T-cell (primary cell): ENCODE data around the gene ABHD12. TPM values are rescaled to one million over a fixed set of nuclear protein-coding genes. Genes with fewer than 3 reads are reported as not detected.

Source experiments
- ATAC-seq, 4 experiments: fragments of 200-7000 bp in 3 of 4; fragments of 150-1000 bp in 1 of 4; cut with Tn5 transposase; replicated peaks in 1 of 4; 1 replicate in 3 of 4; 2 replicates in 1 of 4; pipeline ENCODE4 v1.10.0; 2021; ENCODE audit warnings: moderate library complexity in 3 of 4, mild to moderate bottlenecking in 2 of 4, moderate number of reproducible peaks in 1 of 4
- CTCF ChIA-PET, 2 donors: fragments of 300-600 bp; sonication (Branson Sonifier 250); formaldehyde crosslinking; loops; one replicate each; lab custom pipeline; 2022; ENCODE audit warnings: antibody characterized with exemption in 2 of 2; lab: Charles Lee
- POLR2A ChIA-PET, 2 donors: fragments of 300-600 bp; sonication (Branson Sonifier 250); formaldehyde crosslinking; loops; one replicate each; lab custom pipeline; 2022; ENCODE audit warnings: antibody characterized with exemption in 2 of 2; lab: Charles Lee
- DNase-seq, 35 experiments: peaks; one replicate each; pipeline versions ENCODE4 v3.0.0 to v3.0.0-alpha.2; 2013 to 2023
- H3K27ac ChIP-seq: one replicate; pipeline ENCODE4 v1.5.1; 2013; ENCODE audit warnings: low read length
- H3K27me3 ChIP-seq, 2 experiments: replicated peaks in 1 of 2; 1 replicate in 1 of 2; 2 replicates in 1 of 2; pipeline versions ENCODE4 v1.6.1 to v1.7.0; 2013; ENCODE audit warnings: low read length in 1 of 2, mixed read lengths in 1 of 2; ENCODE audit not compliant: control insufficient read depth in 2 of 2, insufficient read depth in 2 of 2; ENCODE audit errors: extremely low read depth in 1 of 2
- H3K36me3 ChIP-seq, 2 donors: 1 replicate in 1 of 2; 2 replicates in 1 of 2; pipeline versions ENCODE4 v1.6.1 to v1.7.0; 2013; ENCODE audit warnings: low read length in 1 of 2; ENCODE audit not compliant: control insufficient read depth in 2 of 2, insufficient read depth in 1 of 2; ENCODE audit errors: extremely low read depth in 1 of 2
- H3K4me1 ChIP-seq, 2 experiments: 1 replicate in 1 of 2; 2 replicates in 1 of 2; pipeline versions ENCODE4 v1.6.1 to v1.7.0; 2013; ENCODE audit warnings: low read length in 2 of 2, mixed read lengths in 1 of 2; ENCODE audit not compliant: insufficient read depth in 2 of 2, control insufficient read depth in 1 of 2; ENCODE audit errors: extremely low read depth in 1 of 2
- H3K4me3 ChIP-seq, 2 donors: 1 replicate in 1 of 2; 2 replicates in 1 of 2; pipeline versions ENCODE4 v1.5.1 to v1.7.0; 2013; ENCODE audit warnings: mild to moderate bottlenecking in 2 of 2, low read length in 1 of 2, moderate library complexity in 1 of 2; ENCODE audit not compliant: control insufficient read depth in 1 of 2; ENCODE audit errors: extremely low read depth in 1 of 2
- H3K9me3 ChIP-seq: 2 replicates; pipeline ENCODE4 v1.7.0; 2013
- H3K27ac Mint-ChIP-seq, 2 donors: one replicate each; pipeline ENCODE4 v1.8.0; 2020 to 2021; ENCODE audit warnings: mild to moderate bottlenecking in 2 of 2, mixed read lengths in 2 of 2
- H3K27me3 Mint-ChIP-seq, 2 donors: one replicate each; pipeline ENCODE4 v1.8.0; 2021 to 2022; ENCODE audit warnings: mixed read lengths in 2 of 2
- H3K36me3 Mint-ChIP-seq: one replicate; pipeline ENCODE4 v1.8.0; 2021; ENCODE audit warnings: mixed read lengths
- H3K4me1 Mint-ChIP-seq, 3 donors: one replicate each; pipeline ENCODE4 v1.8.0; 2020 to 2022; ENCODE audit warnings: mixed read lengths in 3 of 3, mild to moderate bottlenecking in 1 of 3
- H3K4me3 Mint-ChIP-seq, 3 donors: one replicate each; pipeline ENCODE4 v1.8.0; 2020 to 2022; ENCODE audit warnings: mild to moderate bottlenecking in 3 of 3, mixed read lengths in 3 of 3, moderate library complexity in 3 of 3
- H3K9me3 Mint-ChIP-seq, 3 donors: one replicate each; pipeline ENCODE4 v1.8.0; 2020 to 2022; ENCODE audit warnings: mixed read lengths in 3 of 3
- WGBS: methylation state at CpG from one replicate; pipeline ENCODE4 v1.1.5; 2013; ENCODE audit warnings: missing lambda C conversion rate; ENCODE audit not compliant: insufficient coverage; 5-methylcytosine and 5-hydroxymethylcytosine counted together
- total RNA-seq, 35 experiments: library from RNA in 6 of 35; stranded (reverse) in 6 of 35; fragments of 120-200 nt in 1 of 35; gene quantifications; one replicate each; pipeline versions ENCODE4 v1.2.1 to v1.2.4 and lab custom pipeline; 2013 to 2026

The ABHD12 gene
- total RNA-seq, 5 donors from 2014 or later (not counting 1 experiment from before 2014, with no cell fraction given) = 19.5 to 27.7 (median 22.1) TPM

- no peaks in the 10 kb centered on the region for H3K9me3 Mint-ChIP-seq
- no peaks in the 10 kb centered on the region for H3K9me3 ChIP-seq
- H3K27ac Mint-ChIP-seq = peak overlapping the region in 1 of 2 donors; percentile 68
- no peak overlapping the region for H3K4me3 ChIP-seq
- H3K27me3 Mint-ChIP-seq = no peaks in the 10 kb centered on the region
- no peaks in the 10 kb centered on the region for H3K4me1 Mint-ChIP-seq
- DNase-seq = peak in 1 of 35 experiments; percentile 2
- H3K36me3 ChIP-seq = peaks cover 41 to 86% of the 10 kb centered on the region in 2 donors
- no peak overlapping the region for H3K4me3 Mint-ChIP-seq
- H3K4me1 ChIP-seq = peaks cover 0 to 16% of the 10 kb centered on the region in 2 experiments
- ATAC-seq = peak in 1 of 4 experiments; percentile 25
- no peaks in the 10 kb centered on the region for H3K27me3 ChIP-seq
- ChIA-PET CTCF (no interaction called here), POLR2A (no interaction called here)
- WGBS = 94% methylated on average over 22 of the region's 22 CpGs
- H3K36me3 Mint-ChIP-seq = peaks cover 33% of the 10 kb centered on the region
- no peak overlapping the region for H3K27ac ChIP-seq
These were observed 108.4 kb downstream of the ABHD12 start for GRCh38 chr20:25282034-25282781.

- H3K4me3 Mint-ChIP-seq = no peak overlapping the region
- POLR2A ChIA-PET = no interaction called here
- DNase-seq = peak in 1 of 35 experiments; percentile 3
These were observed 109.1 kb downstream of the ABHD12 start for GRCh38 chr20:25281541-25281991.

GRCh38 chr20:25280574-25281535 lies 109.8 kb downstream of the ABHD12 start:
- 96% methylated on average over 28 of the region's 33 CpGs for WGBS
- Histone ChIP-seq H3K36me3 (peaks cover 42 to 82% of the 10 kb centered on the region in 2 donors), H3K9me3 (no peaks in the 10 kb centered on the region), H3K4me3 (no peak overlapping the region), H3K27me3 (no peaks in the 10 kb centered on the region), H3K27ac (no peak overlapping the region), H3K4me1 (peaks cover 0 to 16% of the 10 kb centered on the region in 2 experiments)
- Mint-ChIP-seq H3K9me3 (no peaks in the 10 kb centered on the region), H3K4me3 (no peak overlapping the region), H3K27me3 (no peaks in the 10 kb centered on the region), H3K27ac (no peak overlapping the region), H3K4me1 (no peaks in the 10 kb centered on the region), H3K36me3 (peaks cover 23% of the 10 kb centered on the region)
- ATAC-seq = no peak
- ChIA-PET CTCF (no interaction called here), POLR2A (interaction anchor here in 1 of 2 donors (0.7 kb wide), 1 partner anchor 80 kb away, joined by 3 read pairs; no protein-coding TSS in a partner anchor)
- peak in 1 of 35 experiments; percentile 3 for DNase-seq

More at GRCh38 chr20:25281541-25281991, 109.1 kb downstream of the ABHD12 start:
- no peaks in the 10 kb centered on the region for H3K9me3 Mint-ChIP-seq
- Histone ChIP-seq H3K4me1 (peaks cover 0 to 16% of the 10 kb centered on the region in 2 experiments), H3K9me3 (no peaks in the 10 kb centered on the region), H3K4me3 (no peak overlapping the region), H3K36me3 (peaks cover 42 to 86% of the 10 kb centered on the region in 2 donors), H3K27ac (no peak overlapping the region), H3K27me3 (no peaks in the 10 kb centered on the region)
- 94% methylated on average over 21 of the region's 21 CpGs for WGBS
- CTCF ChIA-PET = no interaction called here
- ATAC-seq = peak in 1 of 4 experiments; percentile 21
- H3K27me3 Mint-ChIP-seq = no peaks in the 10 kb centered on the region
- H3K4me1 Mint-ChIP-seq = no peaks in the 10 kb centered on the region
- H3K27ac Mint-ChIP-seq = no peak overlapping the region
- peaks cover 28% of the 10 kb centered on the region for H3K36me3 Mint-ChIP-seq

GRCh38 chr20:25280051-25280573 lies 110.5 kb downstream of the ABHD12 start:
- POLR2A ChIA-PET = interaction anchor here (0.5 to 0.7 kb wide), 2 partner anchors 35 to 79 kb away, joined by 3 read pairs; no protein-coding TSS in a partner anchor
- Mint-ChIP-seq H3K4me1 (no peaks in the 10 kb centered on the region), H3K9me3 (no peaks in the 10 kb centered on the region), H3K27ac (no peak overlapping the region), H3K27me3 (no peaks in the 10 kb centered on the region), H3K36me3 (peaks cover 22% of the 10 kb centered on the region), H3K4me3 (no peak overlapping the region)
- Histone ChIP-seq H3K4me1 (peaks cover 0 to 16% of the 10 kb centered on the region in 2 experiments), H3K27me3 (no peaks in the 10 kb centered on the region), H3K4me3 (no peak overlapping the region), H3K27ac (no peak overlapping the region), H3K36me3 (peaks cover 41 to 82% of the 10 kb centered on the region in 2 donors), H3K9me3 (no peaks in the 10 kb centered on the region)
- DNase-seq (peak in 1 of 35 experiments; percentile 2), ATAC-seq (no peak)
- CTCF ChIA-PET = no interaction called here
- 96% methylated on average over 14 of the region's 15 CpGs for WGBS

- ATAC-seq (no peak), DNase-seq (no peak)
- 100% methylated on average over 2 of the region's 9 CpGs for WGBS
- ChIA-PET POLR2A (interaction anchor here in 1 of 2 donors (0.5 kb wide), 1 partner anchor 35 kb away, joined by 3 read pairs; no protein-coding TSS in a partner anchor), CTCF (no interaction called here)
- Mint-ChIP-seq H3K36me3 (peaks cover 22% of the 10 kb centered on the region), H3K4me1 (no peaks in the 10 kb centered on the region), H3K9me3 (no peaks in the 10 kb centered on the region), H3K4me3 (no peak overlapping the region), H3K27ac (no peak overlapping the region), H3K27me3 (no peaks in the 10 kb centered on the region)
- peaks cover 41 to 87% of the 10 kb centered on the region in 2 donors for H3K36me3 ChIP-seq
- H3K9me3 ChIP-seq = no peaks in the 10 kb centered on the region
- peaks cover 0 to 16% of the 10 kb centered on the region in 2 experiments for H3K4me1 ChIP-seq
- H3K27me3 ChIP-seq = no peaks in the 10 kb centered on the region
- no peak overlapping the region for H3K4me3 ChIP-seq
- no peak overlapping the region for H3K27ac ChIP-seq
These were observed 111.2 kb downstream of the ABHD12 start for GRCh38 chr20:25279403-25279802.
